Testis (tissue), 3 donors: Measurements from ENCODE around the gene ANO7. TPM values are rescaled to one million over a fixed set of nuclear protein-coding genes. Genes with fewer than 3 reads are reported as not detected.

Experiments
- DNase-seq: peaks from one replicate; pipeline ENCODE4 v3.0.0-alpha.2; 2019
- H3K27ac ChIP-seq, 2 donors: fragments of 200-600 bp; sonication (generic); one replicate each; pipeline ENCODE4 v1.5.1; 2019
- H3K27me3 ChIP-seq: fragments of 200-600 bp; sonication (generic); one replicate; pipeline ENCODE4 v1.5.1; 2019
- H3K36me3 ChIP-seq: fragments of 200-600 bp; sonication (generic); one replicate; pipeline ENCODE4 v1.5.1; 2017; ENCODE audit warnings: low read depth; ENCODE audit errors: missing control alignments
- H3K4me1 ChIP-seq: fragments of 200-600 bp; sonication (generic); one replicate; pipeline ENCODE4 v1.5.1; 2019
- H3K4me3 ChIP-seq, 2 donors: fragments of 200-600 bp; sonication (generic); one replicate each; pipeline ENCODE4 v1.5.1; 2017 to 2019
- H3K9me3 ChIP-seq: fragments of 200-600 bp; sonication (generic); one replicate; pipeline ENCODE4 v1.5.1; 2017
- POLR2A ChIP-seq: fragments of 450-650 bp; IDR thresholded peaks from one replicate; pipeline ENCODE4 v1.6.1; 2017; ENCODE audit warnings: antibody characterized with exemption, mild to moderate bottlenecking, moderate library complexity
- WGBS, 2 donors: methylation state at CpG; one replicate each; pipeline ENCODE4 v1.1.5; 2018; 5-methylcytosine and 5-hydroxymethylcytosine counted together
- intact Hi-C: fragments of 100-400 bp; cut with DNase I; formaldehyde crosslinking; loops from one replicate; pipeline ENCODE4 v1.15.1; 2023; ENCODE audit warnings: low total_unique reads
- polyA plus RNA-seq: library from polyadenylated mRNA; stranded (reverse); fragments of 350-450 nt; fragmentation: Illumina TruSeq; extraction: RNeasy Lipid Tissue Mini Kit (QIAGEN cat#74804); gene quantifications from one replicate; pipeline ENCODE4 v1.2.3, GENCODE V29; 2014; ENCODE audit warnings: low read depth, low replicate concordance; ENCODE audit not compliant: insufficient read depth
- total RNA-seq, 2 donors: library from RNA; depleted of rRNA; stranded (reverse); fragments of >200 nt; gene quantifications; one replicate each; pipeline ENCODE4 v1.2.3, GENCODE V29; 2016
- TF ChIP-seq, protein P1 (sequence below), 3 experiments: fragments of 450-650 bp in 2 of 3; fragments of 200-600 bp in 1 of 3; sonication (generic) in 1 of 3; IDR thresholded peaks; one replicate each; pipeline ENCODE4 v1.5.1; 2016 to 2019; ENCODE audit warnings: antibody characterized with exemption in 3 of 3, mild to moderate bottlenecking in 2 of 3, moderate library complexity in 1 of 3

The ANO7 gene
- total and polyA plus RNA-seq, 3 donors from 2014 or later = 1.2 to 2.5 (median 1.9) TPM

DNA sequence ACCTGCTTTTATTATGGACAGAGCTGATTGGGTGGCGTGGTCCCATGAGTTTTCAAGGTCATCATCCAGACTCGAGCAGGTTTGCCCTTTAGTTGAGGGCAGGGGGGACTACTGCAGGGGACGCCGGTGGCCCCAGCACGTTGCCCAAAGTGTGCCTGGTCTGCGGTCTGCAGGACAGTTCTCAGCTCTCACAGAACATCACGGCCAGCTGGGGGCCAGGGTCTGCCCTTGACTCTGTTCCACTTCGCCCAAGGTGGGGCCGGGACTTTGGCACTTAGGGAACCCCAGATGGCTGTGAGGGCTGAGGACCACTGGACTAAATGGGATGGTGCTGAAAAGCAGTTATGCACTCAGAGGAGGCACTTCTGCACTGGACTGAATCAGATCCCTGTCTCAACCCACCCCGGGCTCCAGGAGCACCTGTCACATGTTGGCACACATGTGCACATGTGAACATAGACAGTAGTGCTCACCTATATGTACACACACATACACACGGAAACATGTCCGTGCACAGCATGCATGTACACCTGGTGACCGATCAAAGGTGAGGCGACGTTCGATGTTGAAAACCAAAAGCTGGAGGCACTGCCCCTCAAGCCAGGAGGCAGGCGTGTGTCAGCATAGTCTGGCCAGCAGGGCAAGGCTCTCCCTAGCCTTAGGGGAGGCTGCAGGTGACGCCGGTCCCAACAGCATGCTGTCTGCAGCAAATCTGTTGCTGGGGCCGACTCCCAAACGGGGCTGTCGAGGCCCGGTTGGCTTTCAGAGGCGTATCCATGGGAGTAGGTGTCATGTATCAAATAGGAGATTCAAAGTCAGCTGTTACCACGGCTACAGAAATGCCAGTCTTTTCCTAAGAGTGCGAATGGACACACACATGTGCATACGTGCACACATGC, 10.2 kb downstream of the ANO7 start:
- no peak for TF ChIP-seq POLR2A
- TF ChIP-seq, protein P1, sequence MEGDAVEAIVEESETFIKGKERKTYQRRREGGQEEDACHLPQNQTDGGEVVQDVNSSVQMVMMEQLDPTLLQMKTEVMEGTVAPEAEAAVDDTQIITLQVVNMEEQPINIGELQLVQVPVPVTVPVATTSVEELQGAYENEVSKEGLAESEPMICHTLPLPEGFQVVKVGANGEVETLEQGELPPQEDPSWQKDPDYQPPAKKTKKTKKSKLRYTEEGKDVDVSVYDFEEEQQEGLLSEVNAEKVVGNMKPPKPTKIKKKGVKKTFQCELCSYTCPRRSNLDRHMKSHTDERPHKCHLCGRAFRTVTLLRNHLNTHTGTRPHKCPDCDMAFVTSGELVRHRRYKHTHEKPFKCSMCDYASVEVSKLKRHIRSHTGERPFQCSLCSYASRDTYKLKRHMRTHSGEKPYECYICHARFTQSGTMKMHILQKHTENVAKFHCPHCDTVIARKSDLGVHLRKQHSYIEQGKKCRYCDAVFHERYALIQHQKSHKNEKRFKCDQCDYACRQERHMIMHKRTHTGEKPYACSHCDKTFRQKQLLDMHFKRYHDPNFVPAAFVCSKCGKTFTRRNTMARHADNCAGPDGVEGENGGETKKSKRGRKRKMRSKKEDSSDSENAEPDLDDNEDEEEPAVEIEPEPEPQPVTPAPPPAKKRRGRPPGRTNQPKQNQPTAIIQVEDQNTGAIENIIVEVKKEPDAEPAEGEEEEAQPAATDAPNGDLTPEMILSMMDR (IDR thresholded peaks at IDR 0.05) = no peak
- intact Hi-C loops = no loop called here
- WGBS, 2 donors = 78 to 85% methylated on average over 16 to 27 of the region's 27 CpGs
- Histone ChIP-seq H3K36me3 (no peaks in the 10 kb centered on the region), H3K4me3 (no peak overlapping the region), H3K4me1 (no peaks in the 10 kb centered on the region), H3K27me3 (no peaks in the 10 kb centered on the region), H3K9me3 (no peaks in the 10 kb centered on the region), H3K27ac (no peak overlapping the region)
- no peak for DNase-seq

DNA sequence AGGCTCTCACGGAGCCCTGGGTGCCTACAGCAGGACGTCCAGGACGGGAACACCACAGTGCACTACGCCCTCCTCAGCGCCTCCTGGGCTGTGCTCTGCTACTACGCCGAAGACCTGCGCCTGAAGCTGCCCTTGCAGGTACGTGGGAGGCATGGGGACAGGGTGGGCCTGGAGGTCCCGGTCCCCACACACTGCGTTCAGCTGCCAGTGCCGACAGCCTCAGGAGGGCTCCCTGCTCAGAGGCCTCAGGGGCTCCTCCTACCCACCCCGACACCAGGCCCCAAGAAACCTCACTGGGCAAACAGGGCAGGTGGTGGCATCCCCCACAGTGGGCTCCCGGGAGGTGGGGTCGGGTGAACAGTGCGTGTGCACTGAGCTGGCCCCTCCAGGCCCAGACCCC, 10.8 kb downstream of the ANO7 start:
- intact Hi-C loops = no loop called here
- H3K4me3 ChIP-seq = no peak overlapping the region
- H3K36me3 ChIP-seq = no peaks in the 10 kb centered on the region
- H3K27ac ChIP-seq = no peak overlapping the region
- no peaks in the 10 kb centered on the region for H3K4me1 ChIP-seq
- no peaks in the 10 kb centered on the region for H3K9me3 ChIP-seq
- H3K27me3 ChIP-seq = no peaks in the 10 kb centered on the region
- 88% methylated on average over 16 of the region's 16 CpGs; no CpG with 5 or more reads in 1 of the 2 donors for WGBS, 2 donors
- no peak for DNase-seq
- TF ChIP-seq POLR2A = no peak
- TF ChIP-seq, protein P1 (IDR thresholded peaks at IDR 0.05) = no peak

DNA sequence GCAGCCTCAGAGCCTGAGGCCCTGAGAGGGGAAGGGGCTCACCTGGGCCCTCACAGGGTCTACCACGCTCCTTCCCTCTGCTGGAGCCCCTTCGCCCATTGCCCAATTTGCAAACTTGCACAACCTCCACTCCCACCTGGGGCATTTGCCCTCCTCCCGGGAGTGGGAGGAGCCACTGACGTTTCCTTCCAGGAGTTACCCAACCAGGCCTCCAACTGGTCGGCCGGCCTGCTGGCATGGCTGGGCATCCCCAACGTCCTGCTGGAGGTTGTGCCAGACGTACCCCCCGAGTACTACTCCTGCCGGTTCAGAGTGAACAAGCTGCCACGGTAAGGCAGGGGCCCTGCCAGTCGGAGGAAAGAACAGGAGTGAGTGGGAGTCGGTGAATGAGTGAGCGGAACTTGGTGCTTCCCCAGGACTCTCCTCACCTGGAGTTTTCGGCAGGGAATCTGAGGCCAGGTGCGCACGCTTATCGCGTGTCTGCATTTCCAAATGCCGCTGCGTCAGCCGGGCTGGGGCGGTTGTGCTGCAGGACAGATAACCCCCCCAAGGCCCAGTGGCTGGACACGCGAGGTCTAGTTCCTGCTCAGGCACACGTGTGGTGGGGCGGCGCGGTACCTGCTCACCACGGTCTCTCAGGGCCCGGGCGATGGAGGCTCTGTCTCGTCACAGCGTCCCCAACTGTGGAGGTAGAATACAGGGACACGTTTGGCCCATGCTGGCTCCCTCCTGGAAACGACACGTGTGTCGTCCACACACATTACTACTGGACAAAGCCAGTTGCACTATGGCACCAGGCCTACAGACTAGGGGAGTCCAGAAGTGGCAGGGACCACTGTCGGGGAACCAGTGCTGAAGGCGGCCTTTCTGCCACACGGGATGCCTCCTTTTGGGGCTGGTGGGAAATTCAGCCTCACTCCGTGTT, 11.7 kb downstream of the ANO7 start:
- no peak overlapping the region for H3K27ac ChIP-seq
- no peaks in the 10 kb centered on the region for H3K9me3 ChIP-seq
- H3K36me3 ChIP-seq = no peaks in the 10 kb centered on the region
- TF ChIP-seq, protein P1 (IDR thresholded peaks at IDR 0.05) = no peak
- TF ChIP-seq POLR2A = no peak
- intact Hi-C loops = no loop called here
- H3K27me3 ChIP-seq = no peaks in the 10 kb centered on the region
- no peaks in the 10 kb centered on the region for H3K4me1 ChIP-seq
- 85 to 88% methylated on average over 19 to 42 of the region's 42 CpGs for WGBS, 2 donors
- H3K4me3 ChIP-seq = no peak overlapping the region
- DNase-seq = no peak

DNA sequence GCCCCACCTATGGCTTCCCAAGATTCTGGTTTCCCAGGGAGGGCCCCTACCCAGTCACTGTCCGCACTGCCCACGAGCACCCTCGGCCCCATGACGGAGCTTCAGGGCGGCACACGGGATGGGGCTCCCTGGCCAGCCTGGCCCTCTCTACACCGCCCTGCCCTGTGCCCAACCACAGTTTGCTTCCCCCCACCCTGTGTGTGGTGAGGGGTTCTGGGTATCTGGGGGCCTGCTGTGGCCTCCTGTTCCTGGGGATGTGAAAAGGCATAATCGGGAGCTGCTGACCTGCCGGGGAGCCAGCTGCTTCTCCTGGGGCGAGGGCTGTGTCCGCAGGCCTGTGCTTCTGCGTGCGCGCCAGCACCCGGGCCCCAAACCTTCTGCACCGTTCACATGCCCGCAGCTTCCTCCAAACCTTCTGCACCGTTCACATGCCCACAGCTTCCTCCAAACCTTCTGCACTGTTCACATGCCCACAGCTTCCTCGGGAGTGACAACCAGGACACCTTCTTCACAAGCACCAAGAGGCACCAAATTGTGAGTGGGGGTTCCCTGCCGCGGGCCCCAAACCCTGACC, 12.4 kb downstream of the ANO7 start:
- Histone ChIP-seq H3K36me3 (no peaks in the 10 kb centered on the region), H3K9me3 (no peaks in the 10 kb centered on the region), H3K27me3 (no peaks in the 10 kb centered on the region), H3K4me3 (no peak overlapping the region), H3K27ac (no peak overlapping the region), H3K4me1 (no peaks in the 10 kb centered on the region)
- TF ChIP-seq POLR2A = no peak
- TF ChIP-seq, protein P1 (IDR thresholded peaks at IDR 0.05) = no peak
- 96 to 98% methylated on average over 13 to 21 of the region's 21 CpGs for WGBS, 2 donors
- DNase-seq = no peak
- intact Hi-C loops = no loop called here
